ENCODE measurements around the gene ZNRF2.

Gene ZNRF2

DNA sequence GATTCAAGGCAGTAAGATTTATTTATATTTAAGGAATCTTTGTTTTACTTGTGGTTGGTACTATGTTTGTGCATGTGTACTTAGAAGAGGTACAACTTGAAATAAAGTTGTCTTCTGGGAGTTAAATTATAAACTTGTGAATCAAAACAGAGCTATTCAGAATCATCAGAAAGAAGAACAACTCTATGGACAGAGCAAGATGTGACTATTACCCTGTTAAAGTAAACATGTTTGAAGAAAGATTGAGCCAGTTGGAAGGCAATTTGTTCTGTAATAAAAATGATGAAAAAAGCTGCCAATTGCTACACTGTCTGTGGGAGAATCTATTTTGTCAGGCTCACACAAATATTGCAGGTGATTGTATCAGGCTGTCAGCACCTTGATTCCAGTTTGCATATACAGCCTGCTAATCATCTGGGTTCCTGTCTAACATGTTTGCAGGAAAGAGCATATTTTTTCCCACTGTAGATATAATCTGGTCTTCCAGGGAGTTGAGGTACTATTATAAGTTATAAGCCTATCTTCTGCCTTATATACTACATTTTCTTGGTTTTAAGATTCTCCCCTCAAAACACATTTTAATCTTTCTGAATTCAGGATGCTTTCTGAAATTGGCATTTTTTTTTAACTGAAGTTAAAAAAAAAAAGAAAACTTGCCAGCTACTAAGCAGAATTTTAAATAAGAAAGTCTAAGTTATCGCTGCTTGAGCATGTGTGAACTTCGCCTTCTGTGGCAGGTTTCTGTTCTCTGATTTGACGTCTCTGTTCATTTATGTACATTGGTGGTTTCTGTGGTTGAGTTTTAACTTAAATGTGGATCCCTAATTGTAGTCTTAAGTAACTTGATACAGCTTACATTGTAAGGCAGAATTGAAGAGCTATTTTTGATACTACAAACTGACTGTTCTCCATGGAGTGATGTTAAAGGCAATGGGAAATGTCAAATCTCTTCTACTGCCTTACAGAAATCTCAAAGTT lies 46.0 kb downstream of the ZNRF2 start:
- H4K20me1 ChIP-seq: peaks cover 0 to 100% (median 13%) of the 10 kb centered on the region in 11 experiments; a peak in 18 of 22 replicates
- no peak overlapping the region; a peak in 1 of 20 replicates for H3K4me3 ChIP-seq
- H3K27ac ChIP-seq: peak overlapping the region in 3 of 11 experiments; percentile 5 to 42 (median 36); a peak in 4 of 22 replicates
- H3K27me3 ChIP-seq: no peaks in the 10 kb centered on the region
- peaks cover 11 to 46% (median 21%) of the 10 kb centered on the region in 10 experiments for H3K4me1 ChIP-seq
- H3K4me2 ChIP-seq: peak overlapping the region; percentile 37 to 90 (median 65)
- H3K9me3 ChIP-seq (replicated peaks in 1 of 11): peaks cover 0 to 28% (median 20%) of the 10 kb centered on the region in 11 experiments; a peak in 17 of 22 replicates
- no peak for TF ChIP-seq Cebpa-rat (IDR thresholded peaks at IDR 0.05)
- H3K9ac ChIP-seq: peak overlapping the region in 2 of 11 experiments; percentile 12 to 14; a peak in 1 of 22 replicates
- H3K36me3 ChIP-seq: peaks cover 10 to 42% (median 16%) of the 10 kb centered on the region in 11 experiments; a peak in 21 of 22 replicates

DNA sequence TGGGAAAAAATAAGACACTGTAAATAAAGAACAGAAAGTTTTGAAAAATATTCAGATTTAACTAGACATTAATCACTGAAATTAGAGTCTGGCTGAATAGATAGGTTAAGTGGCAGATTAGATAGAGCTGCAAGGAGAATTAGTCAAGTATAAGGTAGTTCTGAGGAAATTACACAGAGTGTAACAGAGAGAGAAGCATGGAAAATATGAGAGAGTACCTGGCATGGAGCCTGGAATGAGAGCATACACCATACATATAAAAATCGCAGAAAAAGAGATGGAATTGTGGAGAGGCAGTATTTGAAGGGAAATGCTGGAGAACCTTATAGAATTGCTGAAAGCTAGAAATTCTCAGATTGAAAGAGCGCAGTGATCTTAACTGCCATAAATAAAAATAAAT lies 46.9 kb downstream of the ZNRF2 start:
- peaks cover 11 to 46% (median 21%) of the 10 kb centered on the region in 10 experiments for H3K4me1 ChIP-seq
- H3K27ac ChIP-seq: peak overlapping the region in 1 of 11 experiments; percentile 42; a peak in 2 of 22 replicates
- TF ChIP-seq Cebpa-rat (IDR thresholded peaks at IDR 0.05): no peak
- H3K9me3 ChIP-seq (replicated peaks in 1 of 11): peaks cover 0 to 24% (median 18%) of the 10 kb centered on the region in 11 experiments; a peak in 17 of 22 replicates
- H3K9ac ChIP-seq: no peak overlapping the region
- no peak overlapping the region for H3K4me3 ChIP-seq
- H3K27me3 ChIP-seq: no peaks in the 10 kb centered on the region
- peak overlapping the region in 9 of 11 experiments; percentile 37 to 90 (median 67); a peak in 13 of 22 replicates for H3K4me2 ChIP-seq
- peaks cover 0 to 100% (median 13%) of the 10 kb centered on the region in 11 experiments; a peak in 18 of 22 replicates for H4K20me1 ChIP-seq
- H3K36me3 ChIP-seq: peaks cover 3 to 34% (median 10%) of the 10 kb centered on the region in 11 experiments; a peak in 21 of 22 replicates

DNA sequence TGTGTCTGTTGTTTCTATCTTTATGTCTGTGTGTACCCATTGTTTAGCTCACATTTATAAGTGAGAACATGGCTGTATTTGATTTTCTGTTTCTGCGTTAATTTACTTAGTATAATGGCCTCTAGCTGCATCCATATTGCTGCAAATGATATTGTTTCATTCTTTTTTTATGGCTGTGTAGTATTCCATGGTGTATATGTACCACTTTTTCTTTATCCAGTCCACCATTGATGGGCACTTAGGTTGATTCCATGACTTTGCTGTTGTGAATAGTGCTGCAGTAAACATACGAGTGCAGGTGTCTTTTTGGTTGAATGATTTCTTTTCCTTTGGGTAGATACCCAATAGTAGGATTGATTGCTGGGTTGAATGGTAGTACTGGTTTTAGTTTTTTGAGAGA lies 48.2 kb downstream of the ZNRF2 start:
- Histone ChIP-seq H3K4me3 (no peak overlapping the region), H3K27ac (no peak overlapping the region), H3K9ac (no peak overlapping the region), H4K20me1 (peaks cover 0 to 100% (median 13%) of the 10 kb centered on the region in 11 experiments; a peak in 18 of 22 replicates), H3K4me2 (no peak overlapping the region), H3K27me3 (no peaks in the 10 kb centered on the region), H3K9me3 (replicated peaks in 1 of 11) (peaks cover 0 to 25% (median 18%) of the 10 kb centered on the region in 11 experiments; a peak in 18 of 22 replicates), H3K36me3 (peaks cover 0 to 32% (median 9%) of the 10 kb centered on the region in 11 experiments; a peak in 12 of 22 replicates), H3K4me1 (peaks cover 11 to 50% (median 21%) of the 10 kb centered on the region in 10 experiments)
- no peak for TF ChIP-seq Cebpa-rat (IDR thresholded peaks at IDR 0.05)

DNA sequence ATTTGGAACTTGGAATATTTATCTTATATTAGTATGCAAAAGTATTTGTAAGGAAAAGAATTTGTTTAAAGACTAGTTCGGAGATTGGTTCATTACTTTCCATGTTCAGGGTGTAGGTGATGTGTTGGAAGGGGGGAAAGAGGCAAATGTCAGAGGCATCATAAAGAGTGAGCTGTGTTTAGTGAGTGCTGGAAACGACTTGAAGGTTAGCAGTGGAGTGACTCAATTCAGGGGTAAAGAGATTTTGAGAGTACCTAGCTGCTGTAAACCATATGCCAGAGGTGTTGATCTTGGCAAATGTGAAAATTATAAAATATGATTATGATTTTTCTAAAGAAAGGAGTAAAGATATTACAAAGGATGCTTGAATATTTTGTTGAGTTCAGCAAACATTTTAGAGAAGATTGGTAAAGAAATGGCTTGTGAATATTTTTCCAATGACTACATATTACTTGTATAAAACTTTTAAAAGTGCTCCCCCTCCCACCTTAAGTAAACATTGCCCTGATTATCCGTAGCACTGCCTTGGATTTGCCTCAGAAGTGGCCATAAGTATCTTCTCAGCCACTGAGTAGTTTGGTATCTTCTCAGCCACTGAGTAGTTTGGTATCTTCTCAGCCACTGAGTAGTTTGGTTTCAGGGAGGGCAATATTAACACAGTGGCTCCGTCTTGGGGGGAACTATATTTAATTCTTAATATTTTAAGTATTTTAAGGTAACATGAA lies 51.5 kb downstream of the ZNRF2 start:
- Histone ChIP-seq H3K36me3 (peaks cover 1 to 38% (median 11%) of the 10 kb centered on the region in 11 experiments; a peak in 13 of 22 replicates), H3K4me1 (peaks cover 2 to 30% (median 6%) of the 10 kb centered on the region in 10 experiments; a peak in 19 of 20 replicates), H3K9ac (no peak overlapping the region), H3K27ac (no peak overlapping the region), H4K20me1 (peaks cover 0 to 98% (median 5%) of the 10 kb centered on the region in 11 experiments; a peak in 13 of 22 replicates), H3K9me3 (replicated peaks in 1 of 11) (peaks cover 5 to 51% (median 42%) of the 10 kb centered on the region in 11 experiments), H3K27me3 (no peaks in the 10 kb centered on the region), H3K4me2 (no peak overlapping the region), H3K4me3 (no peak overlapping the region)
- TF ChIP-seq Cebpa-rat (IDR thresholded peaks at IDR 0.05): no peak

DNA sequence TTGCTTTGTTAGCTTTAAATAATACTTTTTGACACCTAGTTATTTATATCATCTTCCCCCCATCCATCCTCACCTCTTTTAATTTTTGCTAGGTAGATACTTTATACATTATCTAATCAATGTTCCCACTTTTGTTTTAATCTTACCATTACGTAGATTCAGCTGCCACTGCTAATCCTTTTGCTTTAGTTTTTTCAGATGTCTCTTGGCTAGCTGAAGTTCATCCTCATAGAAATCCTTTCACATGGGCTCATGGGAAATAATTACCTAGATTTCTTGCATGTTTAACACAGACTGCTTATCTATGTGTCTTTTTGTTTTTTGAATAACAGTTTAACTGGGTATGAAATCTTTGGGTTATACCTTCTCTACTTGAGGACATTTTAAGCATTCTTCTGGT lies 60.1 kb downstream of the ZNRF2 start:
- H3K27me3 ChIP-seq: no peaks in the 10 kb centered on the region
- H3K9me3 ChIP-seq (replicated peaks in 1 of 11): peaks cover 12 to 51% (median 38%) of the 10 kb centered on the region in 11 experiments
- peaks cover 0 to 100% (median 0%) of the 10 kb centered on the region in 11 experiments; a peak in 10 of 22 replicates for H4K20me1 ChIP-seq
- no peak overlapping the region for H3K4me3 ChIP-seq
- H3K9ac ChIP-seq: peak overlapping the region in 2 of 11 experiments; percentile 1 to 40; a peak in 3 of 22 replicates
- TF ChIP-seq Cebpa-rat (IDR thresholded peaks at IDR 0.05): no peak
- peak overlapping the region in 5 of 11 experiments; percentile 21 to 53 (median 42); a peak in 6 of 22 replicates for H3K27ac ChIP-seq
- peaks cover 0 to 22% (median 11%) of the 10 kb centered on the region in 11 experiments; a peak in 9 of 22 replicates for H3K36me3 ChIP-seq
- H3K4me2 ChIP-seq: peak overlapping the region in 6 of 11 experiments; percentile 9 to 91 (median 59); a peak in 12 of 22 replicates
- peaks cover 23 to 81% (median 42%) of the 10 kb centered on the region in 10 experiments for H3K4me1 ChIP-seq

DNA sequence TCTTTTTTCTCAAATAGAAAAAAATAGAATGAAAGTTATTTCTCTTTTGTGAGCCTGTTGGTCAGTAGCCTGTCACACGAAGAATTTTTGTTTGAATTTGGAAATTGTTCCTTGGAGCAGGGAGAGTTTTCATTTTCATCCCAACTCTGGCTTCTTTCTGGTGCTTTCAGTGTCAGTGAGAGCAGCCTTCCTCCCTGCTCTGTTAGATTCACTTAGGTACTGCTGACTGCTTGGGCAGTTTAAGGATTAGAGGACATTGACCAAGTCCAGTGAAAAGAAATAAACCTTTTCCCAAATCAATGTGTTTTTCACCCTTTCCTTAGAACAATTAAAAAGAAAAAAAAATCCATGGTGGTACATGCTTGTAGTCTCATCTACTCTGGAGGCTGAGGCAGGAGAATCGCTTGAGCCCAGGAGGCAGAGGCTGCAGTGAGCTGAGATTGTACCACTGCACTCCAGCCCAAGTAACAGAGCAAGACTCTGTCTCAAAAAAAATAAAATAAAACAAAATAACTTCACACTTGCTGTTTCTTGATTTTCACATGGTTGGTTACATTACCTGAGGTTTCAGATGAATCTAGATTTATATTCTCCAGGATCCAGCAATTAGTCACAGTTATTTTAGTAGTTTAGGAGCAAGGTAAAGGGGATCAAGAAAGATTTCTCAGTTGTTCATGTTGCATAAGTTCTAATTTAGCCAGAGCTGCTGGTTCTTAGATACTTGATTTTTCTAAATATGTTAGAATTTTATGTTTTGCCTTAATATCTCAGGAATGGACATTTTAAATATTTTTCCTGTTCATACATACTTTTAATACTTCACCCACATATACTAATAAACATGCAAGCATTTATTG lies 63.1 kb downstream of the ZNRF2 start:
- H3K9me3 ChIP-seq (replicated peaks in 1 of 11): peaks cover 0 to 22% (median 9%) of the 10 kb centered on the region in 11 experiments; a peak in 17 of 22 replicates
- peaks cover 23 to 98% (median 57%) of the 10 kb centered on the region in 10 experiments for H3K4me1 ChIP-seq
- TF ChIP-seq Cebpa-rat (IDR thresholded peaks at IDR 0.05): no peak
- peak overlapping the region; percentile 28 to 93 (median 62) for H3K4me2 ChIP-seq
- H4K20me1 ChIP-seq: peaks cover 0 to 100% (median 0%) of the 10 kb centered on the region in 11 experiments; a peak in 10 of 22 replicates
- peak overlapping the region in 2 of 10 experiments; percentile 30; a peak in 1 of 20 replicates for H3K4me3 ChIP-seq
- H3K27me3 ChIP-seq: no peaks in the 10 kb centered on the region
- peak overlapping the region in 7 of 11 experiments; percentile 8 to 48 (median 41); a peak in 9 of 22 replicates for H3K9ac ChIP-seq
- H3K27ac ChIP-seq: peak overlapping the region; percentile 20 to 68 (median 54); a peak in 21 of 22 replicates
- H3K36me3 ChIP-seq: peaks cover 0 to 9% (median 5%) of the 10 kb centered on the region in 11 experiments; a peak in 8 of 22 replicates

DNA sequence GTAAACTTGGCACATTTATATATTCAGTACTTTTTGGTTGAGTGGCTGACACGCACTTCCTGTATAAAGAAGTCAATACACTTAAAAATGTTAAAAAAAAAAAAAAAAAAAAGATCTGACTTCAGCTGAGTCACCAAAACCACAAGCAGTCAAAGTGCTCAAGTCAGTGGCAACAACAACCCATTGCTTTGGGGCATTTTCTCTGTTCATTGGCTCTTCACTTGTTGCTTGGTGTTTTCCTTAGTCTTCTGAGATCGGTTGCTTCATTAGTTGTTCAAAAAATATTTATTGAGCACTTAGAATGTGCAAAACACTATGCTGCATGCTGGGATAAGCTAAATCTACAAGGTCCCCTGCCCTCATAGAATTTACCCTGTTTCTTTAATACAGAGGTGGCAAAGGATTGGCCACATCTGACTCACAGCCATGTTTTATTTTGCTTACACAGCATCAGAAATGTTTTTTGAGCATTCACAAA lies 63.7 kb downstream of the ZNRF2 start:
- peak overlapping the region; percentile 16 to 93 (median 62) for H3K4me2 ChIP-seq
- H3K9ac ChIP-seq: peak overlapping the region in 5 of 11 experiments; percentile 10 to 58 (median 25); a peak in 7 of 22 replicates
- peaks cover 0 to 100% (median 0%) of the 10 kb centered on the region in 11 experiments; a peak in 10 of 22 replicates for H4K20me1 ChIP-seq
- no peaks in the 10 kb centered on the region for H3K27me3 ChIP-seq
- H3K4me3 ChIP-seq: peak overlapping the region in 2 of 10 experiments; percentile 30; a peak in 3 of 20 replicates
- H3K9me3 ChIP-seq (replicated peaks in 1 of 11): peaks cover 0 to 15% (median 3%) of the 10 kb centered on the region in 11 experiments; a peak in 17 of 22 replicates
- TF ChIP-seq Cebpa-rat (IDR thresholded peaks at IDR 0.05): no peak
- H3K4me1 ChIP-seq: peaks cover 23 to 98% (median 57%) of the 10 kb centered on the region in 10 experiments
- peaks cover 0 to 2% (median under 1%) of the 10 kb centered on the region in 11 experiments; a peak in 7 of 22 replicates for H3K36me3 ChIP-seq
- H3K27ac ChIP-seq: peak overlapping the region in 10 of 11 experiments; percentile 20 to 68 (median 56); a peak in 18 of 22 replicates

Measured in BLaER1 treated with 17β-estradiol and CSF1 and Interleukin-3, amounts not matched to agents 10 nM and 100 nM (cell line).